Measurements from ENCODE around the gene CFTR. TPM values are rescaled to one million over a fixed set of nuclear protein-coding genes. Genes with fewer than 3 reads are reported as not detected.

Gene CFTR
- total and polyA plus RNA-seq, 9 donors: 0.12 to 2.4 (median 0.71) TPM; not detected in 3

DNA sequence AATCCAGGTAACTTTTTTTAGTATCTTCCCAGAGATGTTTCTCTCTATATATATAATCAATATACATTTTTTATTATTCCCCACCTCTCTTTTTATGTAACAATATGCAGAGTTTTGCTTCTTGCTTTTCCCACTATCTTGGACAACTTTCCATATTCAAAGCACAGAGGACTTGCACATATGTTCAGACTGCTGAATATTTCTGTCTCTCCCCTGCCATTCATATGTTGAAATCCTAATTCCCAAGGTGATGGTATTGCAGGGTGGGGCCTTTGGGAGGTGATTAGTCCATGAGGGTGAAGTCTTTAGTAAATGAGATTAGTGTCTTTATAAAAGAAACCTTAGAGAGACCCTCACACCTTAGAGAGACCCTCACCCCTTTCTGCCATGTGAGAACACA, 72.8 kb downstream of the CFTR start:
- TF ChIP-seq, protein P1, sequence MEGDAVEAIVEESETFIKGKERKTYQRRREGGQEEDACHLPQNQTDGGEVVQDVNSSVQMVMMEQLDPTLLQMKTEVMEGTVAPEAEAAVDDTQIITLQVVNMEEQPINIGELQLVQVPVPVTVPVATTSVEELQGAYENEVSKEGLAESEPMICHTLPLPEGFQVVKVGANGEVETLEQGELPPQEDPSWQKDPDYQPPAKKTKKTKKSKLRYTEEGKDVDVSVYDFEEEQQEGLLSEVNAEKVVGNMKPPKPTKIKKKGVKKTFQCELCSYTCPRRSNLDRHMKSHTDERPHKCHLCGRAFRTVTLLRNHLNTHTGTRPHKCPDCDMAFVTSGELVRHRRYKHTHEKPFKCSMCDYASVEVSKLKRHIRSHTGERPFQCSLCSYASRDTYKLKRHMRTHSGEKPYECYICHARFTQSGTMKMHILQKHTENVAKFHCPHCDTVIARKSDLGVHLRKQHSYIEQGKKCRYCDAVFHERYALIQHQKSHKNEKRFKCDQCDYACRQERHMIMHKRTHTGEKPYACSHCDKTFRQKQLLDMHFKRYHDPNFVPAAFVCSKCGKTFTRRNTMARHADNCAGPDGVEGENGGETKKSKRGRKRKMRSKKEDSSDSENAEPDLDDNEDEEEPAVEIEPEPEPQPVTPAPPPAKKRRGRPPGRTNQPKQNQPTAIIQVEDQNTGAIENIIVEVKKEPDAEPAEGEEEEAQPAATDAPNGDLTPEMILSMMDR (IDR thresholded peaks at IDR 0.05): no peak
- TF ChIP-seq EP300 (IDR thresholded peaks at IDR 0.05) (no peak), POLR2A (IDR thresholded peaks at IDR 0.05) (no peak)
- no peak for DNase-seq
- no peaks in the 10 kb centered on the region for H3K9me3 ChIP-seq
- H3K4me1 ChIP-seq (ENCODE audit: insufficient read depth): no peaks in the 10 kb centered on the region
- H3K4me3 ChIP-seq: no peak overlapping the region
- H3K27me3 ChIP-seq: no peaks in the 10 kb centered on the region
- H3K36me3 ChIP-seq: no peaks in the 10 kb centered on the region
- intact Hi-C loops (cut with DNase I): no loop called here
- H3K27ac ChIP-seq: no peak overlapping the region

DNA sequence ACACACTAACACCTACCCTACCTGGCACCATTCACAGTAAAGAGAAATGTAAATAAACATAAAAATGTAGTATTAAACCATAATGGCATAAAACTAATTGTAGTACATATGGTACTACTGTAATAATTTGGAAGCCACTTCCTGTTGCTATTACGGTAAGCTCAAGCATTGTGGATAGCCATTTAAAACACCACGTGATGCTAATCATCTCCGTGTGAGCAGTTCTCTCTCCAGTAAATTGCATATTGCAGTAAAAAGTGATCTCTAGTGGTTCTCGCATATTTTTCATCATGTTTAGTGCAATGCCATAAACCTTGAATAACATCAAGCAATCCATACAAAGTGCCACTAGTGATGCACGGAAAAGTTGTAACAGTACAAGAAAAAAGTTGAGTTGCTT, 75.4 kb downstream of the CFTR start:
- H3K4me1 ChIP-seq (ENCODE audit: insufficient read depth): no peaks in the 10 kb centered on the region
- no peaks in the 10 kb centered on the region for H3K36me3 ChIP-seq
- no peak for TF ChIP-seq POLR2A (IDR thresholded peaks at IDR 0.05)
- no peak for TF ChIP-seq EP300 (IDR thresholded peaks at IDR 0.05)
- H3K27ac ChIP-seq: no peak overlapping the region
- no peaks in the 10 kb centered on the region for H3K27me3 ChIP-seq
- no peaks in the 10 kb centered on the region for H3K9me3 ChIP-seq
- H3K4me3 ChIP-seq: no peak overlapping the region
- DNase-seq: no peak
- WGBS, 3 donors: 86 to 88% (median 87%) methylated on average over 5 of the region's 5 CpGs
- intact Hi-C loops (cut with DNase I): no loop called here

DNA sequence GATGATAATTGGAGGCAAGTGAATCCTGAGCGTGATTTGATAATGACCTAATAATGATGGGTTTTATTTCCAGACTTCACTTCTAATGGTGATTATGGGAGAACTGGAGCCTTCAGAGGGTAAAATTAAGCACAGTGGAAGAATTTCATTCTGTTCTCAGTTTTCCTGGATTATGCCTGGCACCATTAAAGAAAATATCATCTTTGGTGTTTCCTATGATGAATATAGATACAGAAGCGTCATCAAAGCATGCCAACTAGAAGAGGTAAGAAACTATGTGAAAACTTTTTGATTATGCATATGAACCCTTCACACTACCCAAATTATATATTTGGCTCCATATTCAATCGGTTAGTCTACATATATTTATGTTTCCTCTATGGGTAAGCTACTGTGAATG, 79.6 kb downstream of the CFTR start:
- H3K27me3 ChIP-seq: no peaks in the 10 kb centered on the region
- no peaks in the 10 kb centered on the region for H3K36me3 ChIP-seq
- no peaks in the 10 kb centered on the region for H3K4me1 ChIP-seq (ENCODE audit: insufficient read depth)
- no peak overlapping the region for H3K4me3 ChIP-seq
- DNase-seq: no peak
- WGBS, 3 donors: 87 to 89% (median 88%) methylated on average over 3 of the region's 3 CpGs
- TF ChIP-seq POLR2A (IDR thresholded peaks at IDR 0.05) (no peak), EP300 (IDR thresholded peaks at IDR 0.05) (no peak)
- TF ChIP-seq, protein P1 (IDR thresholded peaks at IDR 0.05): no peak
- no peak overlapping the region for H3K27ac ChIP-seq
- no peaks in the 10 kb centered on the region for H3K9me3 ChIP-seq
- intact Hi-C loops (cut with DNase I): no loop called here

DNA sequence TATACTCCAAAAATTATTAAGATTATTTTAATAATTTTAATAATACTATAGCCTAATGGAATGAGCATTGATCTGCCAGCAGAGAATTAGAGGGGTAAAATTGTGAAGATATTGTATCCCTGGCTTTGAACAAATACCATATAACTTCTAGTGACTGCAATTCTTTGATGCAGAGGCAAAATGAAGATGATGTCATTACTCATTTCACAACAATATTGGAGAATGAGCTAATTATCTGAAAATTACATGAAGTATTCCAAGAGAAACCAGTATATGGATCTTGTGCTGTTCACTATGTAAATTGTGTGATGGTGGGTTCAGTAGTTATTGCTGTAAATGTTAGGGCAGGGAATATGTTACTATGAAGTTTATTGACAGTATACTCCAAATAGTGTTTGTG, 80.2 kb downstream of the CFTR start:
- intact Hi-C loops (cut with DNase I): no loop called here
- TF ChIP-seq, protein P1 (IDR thresholded peaks at IDR 0.05): no peak
- no peak for TF ChIP-seq POLR2A (IDR thresholded peaks at IDR 0.05)
- TF ChIP-seq EP300 (IDR thresholded peaks at IDR 0.05): no peak
- Histone ChIP-seq H3K4me1 (ENCODE audit: insufficient read depth) (no peaks in the 10 kb centered on the region), H3K4me3 (no peak overlapping the region), H3K36me3 (no peaks in the 10 kb centered on the region), H3K27me3 (no peaks in the 10 kb centered on the region), H3K27ac (no peak overlapping the region), H3K9me3 (no peaks in the 10 kb centered on the region)
- DNase-seq: no peak

DNA sequence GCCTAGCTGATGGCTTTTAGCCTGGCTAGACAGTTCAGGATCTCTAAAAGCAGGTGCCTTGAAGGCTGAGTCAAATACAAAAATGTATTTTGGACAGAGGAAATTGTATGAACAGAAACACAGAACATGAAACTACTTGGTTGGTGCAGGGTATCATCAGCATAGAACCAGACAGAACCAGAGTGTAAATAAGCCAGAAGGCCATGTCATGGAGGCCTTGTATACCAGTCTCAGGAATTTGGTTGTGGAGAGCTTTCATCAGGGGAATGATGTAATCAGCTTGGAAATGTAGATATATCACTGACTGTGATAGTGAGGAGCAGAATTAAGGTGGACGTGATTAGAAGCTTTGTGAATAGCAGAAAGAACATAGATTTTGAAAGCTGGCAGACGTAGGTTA, 82.9 kb downstream of the CFTR start:
- Histone ChIP-seq H3K27me3 (no peaks in the 10 kb centered on the region), H3K27ac (no peak overlapping the region), H3K4me3 (no peak overlapping the region), H3K36me3 (no peaks in the 10 kb centered on the region), H3K9me3 (no peaks in the 10 kb centered on the region), H3K4me1 (ENCODE audit: insufficient read depth) (no peaks in the 10 kb centered on the region)
- DNase-seq: no peak
- intact Hi-C loops (cut with DNase I): no loop called here
- WGBS, 3 donors: 64 to 67% (median 66%) methylated on average over 2 of the region's 2 CpGs
- no peak for TF ChIP-seq POLR2A (IDR thresholded peaks at IDR 0.05)
- TF ChIP-seq, protein P1 (IDR thresholded peaks at IDR 0.05): no peak
- TF ChIP-seq EP300 (IDR thresholded peaks at IDR 0.05): no peak

All from ovary (tissue), 9 donors.